ENCODE measurements around the gene GDAP1L1. TPM values are rescaled to one million over a fixed set of nuclear protein-coding genes. Genes with fewer than 3 reads are reported as not detected.

Gene GDAP1L1
- total RNA-seq, 1 experiment from 2014 or later = not detected

- no TSS peak for BruUV-seq (replicated peaks)
Observed at GRCh38 chr20:44219170-44219730, 27.9 kb upstream of the GDAP1L1 start.

GRCh38 chr20:44219791-44220190 lies 27.3 kb upstream of the GDAP1L1 start:
- H3K27ac Mint-ChIP-seq (ENCODE audit: unreplicated experiment) = no peak overlapping the region

More at GRCh38 chr20:44219170-44219730, 27.9 kb upstream of the GDAP1L1 start:
- Mint-ChIP-seq H3K9me3 (ENCODE audit: low read depth, unreplicated experiment) (no peaks in the 10 kb centered on the region), H3K27ac (ENCODE audit: unreplicated experiment) (no peak overlapping the region), H3K27me3 (ENCODE audit: unreplicated experiment) (no peaks in the 10 kb centered on the region), H3K4me1 (ENCODE audit: low read depth, unreplicated experiment) (peaks cover 16% of the 10 kb centered on the region), H3K36me3 (ENCODE audit: insufficient read depth, unreplicated experiment) (peaks cover 4% of the 10 kb centered on the region), H3K4me3 (ENCODE audit: low read depth, unreplicated experiment) (no peak overlapping the region)
- TF ChIP-seq CTCF (IDR thresholded peaks at IDR 0.05; ENCODE audit: unreplicated experiment) = no peak
- CTCF ChIA-PET = interaction anchor here (0.6 to 4.1 kb wide), 3 partner anchors 93 to 392 kb away, joined by 3 to 56 read pairs (median 51); partner anchors contain the start of gene FITM2
- intact Hi-C loops (cut with micrococcal nuclease; ENCODE audit: unreplicated experiment) = loop anchor here (5.0 to 10.0 kb wide), 3 partner anchors 463 to 648 kb away; no protein-coding TSS in a partner anchor
- no peak for DNase-seq

GRCh38 chr20:44221368-44221954 lies 25.6 kb upstream of the GDAP1L1 start:
- intact Hi-C loops (cut with micrococcal nuclease; ENCODE audit: unreplicated experiment) = no loop called here
- Mint-ChIP-seq H3K4me1 (ENCODE audit: low read depth, unreplicated experiment) (peaks cover 8% of the 10 kb centered on the region), H3K36me3 (ENCODE audit: insufficient read depth, unreplicated experiment) (peaks cover 4% of the 10 kb centered on the region), H3K27me3 (ENCODE audit: unreplicated experiment) (no peaks in the 10 kb centered on the region), H3K4me3 (ENCODE audit: low read depth, unreplicated experiment) (no peak overlapping the region), H3K27ac (ENCODE audit: unreplicated experiment) (no peak overlapping the region), H3K9me3 (ENCODE audit: low read depth, unreplicated experiment) (no peaks in the 10 kb centered on the region)
- CTCF ChIA-PET = no interaction called here
- no peak for TF ChIP-seq CTCF (IDR thresholded peaks at IDR 0.05; ENCODE audit: unreplicated experiment)
- BruUV-seq (replicated peaks) = no TSS peak
- no peak for DNase-seq

More at GRCh38 chr20:44219791-44220190, 27.3 kb upstream of the GDAP1L1 start:
- no peaks in the 10 kb centered on the region for H3K27me3 Mint-ChIP-seq (ENCODE audit: unreplicated experiment)
- CTCF ChIA-PET = no interaction called here
- no peak overlapping the region for H3K4me3 Mint-ChIP-seq (ENCODE audit: low read depth, unreplicated experiment)
- H3K36me3 Mint-ChIP-seq (ENCODE audit: insufficient read depth, unreplicated experiment) = peaks cover 4% of the 10 kb centered on the region
- TF ChIP-seq CTCF (IDR thresholded peaks at IDR 0.05; ENCODE audit: unreplicated experiment) = no peak
- peaks cover 16% of the 10 kb centered on the region for H3K4me1 Mint-ChIP-seq (ENCODE audit: low read depth, unreplicated experiment)
- H3K9me3 Mint-ChIP-seq (ENCODE audit: low read depth, unreplicated experiment) = no peaks in the 10 kb centered on the region
- BruUV-seq (replicated peaks) = no TSS peak
- DNase-seq = no peak
- intact Hi-C loops (cut with micrococcal nuclease; ENCODE audit: unreplicated experiment) = loop anchor here (5.0 to 10.0 kb wide), 3 partner anchors 463 to 648 kb away; no protein-coding TSS in a partner anchor

- CTCF ChIA-PET = no interaction called here
Observed at GRCh38 chr20:44222027-44222426, 25.1 kb upstream of the GDAP1L1 start.

More at GRCh38 chr20:44222027-44222426, 25.1 kb upstream of the GDAP1L1 start:
- intact Hi-C loops (cut with micrococcal nuclease; ENCODE audit: unreplicated experiment) = no loop called here
- Mint-ChIP-seq H3K36me3 (ENCODE audit: insufficient read depth, unreplicated experiment) (peaks cover 4% of the 10 kb centered on the region), H3K4me3 (ENCODE audit: low read depth, unreplicated experiment) (no peak overlapping the region), H3K4me1 (ENCODE audit: low read depth, unreplicated experiment) (peaks cover 8% of the 10 kb centered on the region), H3K9me3 (ENCODE audit: low read depth, unreplicated experiment) (no peaks in the 10 kb centered on the region), H3K27me3 (ENCODE audit: unreplicated experiment) (no peaks in the 10 kb centered on the region), H3K27ac (ENCODE audit: unreplicated experiment) (no peak overlapping the region)
- BruUV-seq (replicated peaks) = no TSS peak
- no peak for TF ChIP-seq CTCF (IDR thresholded peaks at IDR 0.05; ENCODE audit: unreplicated experiment)
- DNase-seq = no peak
